H9 (cell line): Measurements from ENCODE around the gene CTDSP2. TPM values are rescaled to one million over a fixed set of nuclear protein-coding genes. Genes with fewer than 3 reads are reported as not detected.

ENCODE experiments used
- DNase-seq: peaks from one replicate; pipeline ENCODE4 v3.0.0-alpha.2; 2017
- H2AFZ ChIP-seq: one replicate; pipeline ENCODE4 v1.6.1; 2013; ENCODE audit warnings: mild to moderate bottlenecking, low read length, control low read depth, moderate library complexity
- H2AK5ac ChIP-seq: 2 replicates; pipeline ENCODE4 v1.6.1; 2013; ENCODE audit warnings: low read length, control low read depth, mixed read lengths; ENCODE audit not compliant: insufficient read length
- H2BK120ac ChIP-seq: one replicate; pipeline ENCODE4 v1.6.1; 2013; ENCODE audit warnings: low read depth, mild to moderate bottlenecking, low read length, control low read depth, inconsistent platforms; ENCODE audit not compliant: poor library complexity, severe bottlenecking
- H2BK12ac ChIP-seq: 2 replicates; pipeline ENCODE4 v1.6.1; 2013; ENCODE audit warnings: low read length, control low read depth, mixed read lengths, low read depth; ENCODE audit not compliant: insufficient read length
- H2BK15ac ChIP-seq: 2 replicates; pipeline ENCODE4 v1.6.1; 2013; ENCODE audit warnings: low read depth, low read length, control low read depth
- H2BK20ac ChIP-seq: one replicate; pipeline ENCODE4 v1.6.1; 2013; ENCODE audit warnings: low read depth, mild to moderate bottlenecking, low read length, control low read depth, inconsistent platforms; ENCODE audit not compliant: poor library complexity, severe bottlenecking
- H2BK5ac ChIP-seq: 2 replicates; pipeline ENCODE4 v1.6.1; 2013; ENCODE audit warnings: low read length, control low read depth, mixed read lengths; ENCODE audit not compliant: insufficient read length
- H3K14ac ChIP-seq: 2 replicates; pipeline ENCODE4 v1.6.1; 2013; ENCODE audit warnings: low read length, control low read depth; ENCODE audit not compliant: insufficient read depth
- H3K18ac ChIP-seq: 2 replicates; pipeline ENCODE4 v1.6.1; 2013; ENCODE audit warnings: low read depth, mild to moderate bottlenecking, mixed read lengths, low read length, control low read depth; ENCODE audit not compliant: insufficient read length
- H3K23ac ChIP-seq: 2 replicates; pipeline ENCODE4 v1.6.1; 2013; ENCODE audit warnings: low read length, control low read depth, mixed read lengths, low read depth; ENCODE audit not compliant: insufficient read length
- H3K23me2 ChIP-seq: 2 replicates; pipeline ENCODE4 v1.6.1; 2013; ENCODE audit warnings: low read depth, mild to moderate bottlenecking, mixed read lengths, low read length, control low read depth; ENCODE audit not compliant: insufficient read length, poor library complexity, severe bottlenecking
- H3K27ac ChIP-seq: 2 replicates; pipeline ENCODE4 v1.5.1; 2013; ENCODE audit warnings: low read length, control low read depth, mixed read lengths, low read depth; ENCODE audit not compliant: insufficient read length
- H3K27me3 ChIP-seq: 2 replicates; pipeline ENCODE4 v1.6.1; 2013; ENCODE audit warnings: low read length, control low read depth, inconsistent platforms; ENCODE audit not compliant: insufficient read depth
- H3K4ac ChIP-seq: 2 replicates; pipeline ENCODE4 v1.6.1; 2013; ENCODE audit warnings: low read depth, mild to moderate bottlenecking, control low read depth, inconsistent platforms, low read length, moderate library complexity
- H3K4me1 ChIP-seq: 2 replicates; pipeline ENCODE4 v1.6.1; 2013; ENCODE audit warnings: low read length, control low read depth, inconsistent platforms; ENCODE audit not compliant: insufficient read depth
- H3K4me2 ChIP-seq: 2 replicates; pipeline ENCODE4 v1.6.1; 2013; ENCODE audit warnings: low read length, control low read depth, mixed read lengths; ENCODE audit not compliant: insufficient read length, insufficient read depth
- H3K56ac ChIP-seq: 2 replicates; pipeline ENCODE4 v1.6.1; 2013; ENCODE audit warnings: low read depth, mild to moderate bottlenecking, mixed read lengths, low read length, control low read depth; ENCODE audit not compliant: insufficient read length
- H3K79me1 ChIP-seq: 2 replicates; pipeline ENCODE4 v1.6.1; 2013; ENCODE audit warnings: low read depth, mild to moderate bottlenecking, moderate library complexity, low read length, control low read depth, inconsistent platforms; ENCODE audit not compliant: insufficient read depth, poor library complexity, severe bottlenecking
- H3K79me2 ChIP-seq: 2 replicates; pipeline ENCODE4 v1.6.1; 2013; ENCODE audit warnings: low read length, control low read depth, inconsistent platforms; ENCODE audit not compliant: insufficient read depth
- H3K9ac ChIP-seq: 2 replicates; pipeline ENCODE4 v1.6.1; 2013; ENCODE audit warnings: low read length, control low read depth, mixed read lengths; ENCODE audit not compliant: insufficient read length; ENCODE audit errors: extremely low read depth
- H3K9me3 ChIP-seq: one replicate; pipeline ENCODE4 v1.6.1; 2013; ENCODE audit warnings: low read depth, low read length, inconsistent platforms; ENCODE audit not compliant: control insufficient read depth
- H3T11ph ChIP-seq: one replicate; pipeline ENCODE4 v1.6.1; 2013; ENCODE audit warnings: mild to moderate bottlenecking, low read length, control low read depth, inconsistent platforms
- H4K20me1 ChIP-seq: one replicate; pipeline ENCODE4 v1.6.1; 2013; ENCODE audit not compliant: control insufficient read depth, insufficient read length, insufficient read depth
- H4K5ac ChIP-seq: 2 replicates; pipeline ENCODE4 v1.6.1; 2013; ENCODE audit warnings: low read depth, mild to moderate bottlenecking, mixed read lengths, low read length, control low read depth; ENCODE audit not compliant: insufficient read length
- H4K8ac ChIP-seq: replicated peaks from 2 replicates; pipeline ENCODE4 v1.6.1; 2013; ENCODE audit warnings: low read length, control low read depth, mixed read lengths, low read depth; ENCODE audit not compliant: insufficient read length
- H4K91ac ChIP-seq: 2 replicates; pipeline ENCODE4 v1.6.1; 2013; ENCODE audit warnings: low read depth, mild to moderate bottlenecking, moderate library complexity, mixed read lengths, low read length, control low read depth; ENCODE audit not compliant: insufficient read length
- H3K27ac Mint-ChIP-seq, 3 experiments: 2 replicates in 2 of 3; 3 replicates in 1 of 3; pipeline ENCODE4 v1.8.0; 2020 to 2021; ENCODE audit warnings: mixed read lengths in 3 of 3, mild to moderate bottlenecking in 1 of 3, moderate library complexity in 1 of 3
- H3K27me3 Mint-ChIP-seq: 2 replicates; pipeline ENCODE4 v1.8.0; 2021; ENCODE audit warnings: low read depth, mild to moderate bottlenecking, moderate library complexity, mixed read lengths
- H3K36me3 Mint-ChIP-seq, 3 experiments: 2 replicates in 2 of 3; 3 replicates in 1 of 3; pipeline ENCODE4 v1.8.0; 2020 to 2021; ENCODE audit warnings: low read depth in 3 of 3, mixed read lengths in 3 of 3; ENCODE audit not compliant: insufficient read depth in 1 of 3
- H3K4me1 Mint-ChIP-seq, 2 experiments: 2 replicates each; pipeline ENCODE4 v1.8.0; 2020; ENCODE audit warnings: mixed read lengths in 2 of 2
- H3K4me3 Mint-ChIP-seq, 2 experiments: 2 replicates in 1 of 2; 3 replicates in 1 of 2; pipeline ENCODE4 v1.8.0; 2020 to 2021; ENCODE audit warnings: mild to moderate bottlenecking in 2 of 2, mixed read lengths in 2 of 2, moderate library complexity in 1 of 2
- H3K9me3 Mint-ChIP-seq, 2 experiments: 2 replicates in 1 of 2; 3 replicates in 1 of 2; pipeline ENCODE4 v1.8.0; 2020; ENCODE audit warnings: mild to moderate bottlenecking in 2 of 2, mixed read lengths in 2 of 2, moderate library complexity in 1 of 2
- WGBS: extraction: QIAGEN DNeasy Blood & Tissue Kit; methylation state at CpG from one replicate; pipeline ENCODE4 v1.1.7; 2013; ENCODE audit warnings: missing lambda C conversion rate, low lambda C conversion rate, mixed read lengths; ENCODE audit not compliant: insufficient read length; ENCODE audit errors: extremely low coverage; 5-methylcytosine and 5-hydroxymethylcytosine counted together
- total RNA-seq: library from RNA; stranded (reverse); gene quantifications from 2 replicates; pipeline ENCODE4 v1.2.1, GENCODE V29; 2021
- TF ChIP-seq, protein P1 (sequence below): fragments of 200-600 bp; sonication (generic); conservative IDR thresholded peaks from 3 replicates; pipeline ENCODE4 v1.8.0; 2021; ENCODE audit warnings: antibody characterized with exemption, mild to moderate bottlenecking

CTDSP2 gene
- total RNA-seq, 1 experiment from 2014 or later = 103 TPM

DNA sequence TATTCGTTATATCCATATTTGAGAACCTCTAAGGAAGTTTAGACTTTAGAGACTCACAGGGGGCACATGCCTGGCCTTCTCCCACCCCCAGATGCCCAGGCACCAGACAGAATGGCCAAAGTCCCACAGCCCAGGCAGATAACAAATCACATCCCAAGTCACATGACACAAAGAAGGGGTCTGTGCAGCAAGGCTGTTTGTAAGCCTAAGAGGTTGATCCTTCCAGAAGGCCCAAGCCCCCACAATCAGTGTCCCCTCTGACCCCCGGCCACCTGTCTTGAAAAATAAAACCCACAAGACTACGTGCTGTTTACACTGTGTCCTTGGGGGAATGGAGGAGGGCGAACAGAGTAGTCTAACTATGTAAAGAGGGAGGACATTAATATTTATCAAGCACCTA, 5.1 kb downstream of the CTDSP2 start:
- Histone ChIP-seq H3K27ac (no peak overlapping the region), H2BK20ac (no peak overlapping the region), H3K4ac (no peak overlapping the region), H2BK15ac (no peak overlapping the region), H3K18ac (no peak overlapping the region), H3K79me2 (peaks cover 41% of the 10 kb centered on the region; the same call in 1 of the 2 replicates), H2BK12ac (no peak overlapping the region), H2AK5ac (no peak overlapping the region), H3K9ac (no peak overlapping the region), H3K14ac (no peak overlapping the region), H3K27me3 (no peaks in the 10 kb centered on the region), H3K79me1 (peaks cover 4% of the 10 kb centered on the region), H4K91ac (no peak overlapping the region), H2BK5ac (no peak overlapping the region), H3K9me3 (no peaks in the 10 kb centered on the region), H3T11ph (no peak overlapping the region), H3K23me2 (peaks cover 20% of the 10 kb centered on the region), H3K4me1 (peaks cover 20% of the 10 kb centered on the region), H4K5ac (no peak overlapping the region), H2BK120ac (no peak overlapping the region), H4K8ac (no peak overlapping the region), H3K56ac (no peak overlapping the region), H3K4me2 (no peak overlapping the region), H2AFZ (no peak overlapping the region), H4K20me1 (no peaks in the 10 kb centered on the region), H3K23ac (no peak overlapping the region)
- H3K4me3 Mint-ChIP-seq = peak overlapping the region in 1 of 2 experiments; percentile 87; a peak in 2 of 5 replicates
- WGBS = no CpG with 5 or more reads among the region's 4 CpGs
- H3K27ac Mint-ChIP-seq = peak overlapping the region in 2 of 3 experiments; percentile 55 to 74; a peak in 3 of 7 replicates
- TF ChIP-seq, protein P1, sequence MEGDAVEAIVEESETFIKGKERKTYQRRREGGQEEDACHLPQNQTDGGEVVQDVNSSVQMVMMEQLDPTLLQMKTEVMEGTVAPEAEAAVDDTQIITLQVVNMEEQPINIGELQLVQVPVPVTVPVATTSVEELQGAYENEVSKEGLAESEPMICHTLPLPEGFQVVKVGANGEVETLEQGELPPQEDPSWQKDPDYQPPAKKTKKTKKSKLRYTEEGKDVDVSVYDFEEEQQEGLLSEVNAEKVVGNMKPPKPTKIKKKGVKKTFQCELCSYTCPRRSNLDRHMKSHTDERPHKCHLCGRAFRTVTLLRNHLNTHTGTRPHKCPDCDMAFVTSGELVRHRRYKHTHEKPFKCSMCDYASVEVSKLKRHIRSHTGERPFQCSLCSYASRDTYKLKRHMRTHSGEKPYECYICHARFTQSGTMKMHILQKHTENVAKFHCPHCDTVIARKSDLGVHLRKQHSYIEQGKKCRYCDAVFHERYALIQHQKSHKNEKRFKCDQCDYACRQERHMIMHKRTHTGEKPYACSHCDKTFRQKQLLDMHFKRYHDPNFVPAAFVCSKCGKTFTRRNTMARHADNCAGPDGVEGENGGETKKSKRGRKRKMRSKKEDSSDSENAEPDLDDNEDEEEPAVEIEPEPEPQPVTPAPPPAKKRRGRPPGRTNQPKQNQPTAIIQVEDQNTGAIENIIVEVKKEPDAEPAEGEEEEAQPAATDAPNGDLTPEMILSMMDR = no peak
- peaks cover 0 to 3% (median 0%) of the 10 kb centered on the region in 3 experiments; a peak in 4 of 7 replicates for H3K36me3 Mint-ChIP-seq
- no peaks in the 10 kb centered on the region for H3K9me3 Mint-ChIP-seq
- no peaks in the 10 kb centered on the region for H3K27me3 Mint-ChIP-seq
- DNase-seq = no peak
- peaks cover 77 to 79% of the 10 kb centered on the region in 2 experiments for H3K4me1 Mint-ChIP-seq
